ENCODE results near the gene C10orf88.

C10orf88 gene

GRCh38 chr10:122953902-122954730, at the start of gene C10orf88:
C10orf88 (minus strand) TSS chr10:122954227; CDS start chr10:122954178, 49 bp downstream.
- peak; percentile 95 to 98 for DNase-seq (ENCODE audit: low read depth in 2 of 2)

- DNase-seq (ENCODE audit: low read depth in 2 of 2) = no peak
Measured at GRCh38 chr10:123001370-123001769, 47.3 kb upstream of the C10orf88 start.

DNA sequence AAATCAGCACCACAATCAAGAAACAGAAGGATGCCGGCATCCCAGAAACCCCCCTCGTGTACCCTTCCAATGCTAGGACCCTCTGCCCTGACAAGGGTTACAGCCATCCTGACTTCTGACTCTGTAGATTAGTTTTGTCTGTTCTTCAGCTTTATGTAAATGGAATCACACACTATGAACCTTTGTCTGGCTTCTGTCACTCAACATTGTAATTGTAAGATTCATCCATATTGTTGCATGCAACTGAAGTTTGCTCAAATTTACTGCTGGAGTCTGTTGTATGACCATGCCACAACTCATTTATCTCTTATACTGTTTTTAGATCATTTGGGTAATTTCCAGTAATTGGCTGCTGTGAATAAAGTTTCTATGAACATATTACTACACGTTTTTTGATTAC, 46.1 kb upstream of the C10orf88 start:
- DNase-seq (ENCODE audit: low read depth in 2 of 2) = no peak

DNA sequence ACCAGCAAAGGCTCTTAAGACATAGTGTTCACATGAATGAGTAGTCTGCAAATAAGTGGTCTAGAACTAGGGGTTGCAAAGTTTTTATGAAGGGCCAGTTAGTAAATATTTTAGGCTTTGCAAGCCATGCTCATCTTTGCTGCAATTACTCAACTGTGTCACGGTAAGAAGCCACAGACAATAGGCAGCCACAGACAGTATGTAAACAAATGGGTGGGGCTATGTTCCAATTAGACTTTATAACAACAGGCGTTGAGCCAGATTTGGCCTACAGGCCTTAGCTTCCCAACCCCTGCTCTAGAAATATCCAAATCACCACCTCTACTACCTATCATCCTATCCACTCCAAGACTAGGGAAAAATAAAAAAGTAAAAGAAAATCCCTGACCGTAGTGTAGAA, 45.3 kb upstream of the C10orf88 start:
- no peak for DNase-seq (ENCODE audit: low read depth in 2 of 2)

GRCh38 chr10:122998934-122999333, 44.9 kb upstream of the C10orf88 start:
- DNase-seq (ENCODE audit: low read depth in 2 of 2) = no peak

GRCh38 chr10:122998360-122998917, 44.4 kb upstream of the C10orf88 start:
- DNase-seq (ENCODE audit: low read depth in 2 of 2) = no peak

- DNase-seq (ENCODE audit: low read depth in 2 of 2) = no peak
Measured at GRCh38 chr10:122997864-122998263, 43.8 kb upstream of the C10orf88 start.

- DNase-seq (ENCODE audit: low read depth in 2 of 2) = no peak
Measured at GRCh38 chr10:122995936-122996335, 41.9 kb upstream of the C10orf88 start.

DNA sequence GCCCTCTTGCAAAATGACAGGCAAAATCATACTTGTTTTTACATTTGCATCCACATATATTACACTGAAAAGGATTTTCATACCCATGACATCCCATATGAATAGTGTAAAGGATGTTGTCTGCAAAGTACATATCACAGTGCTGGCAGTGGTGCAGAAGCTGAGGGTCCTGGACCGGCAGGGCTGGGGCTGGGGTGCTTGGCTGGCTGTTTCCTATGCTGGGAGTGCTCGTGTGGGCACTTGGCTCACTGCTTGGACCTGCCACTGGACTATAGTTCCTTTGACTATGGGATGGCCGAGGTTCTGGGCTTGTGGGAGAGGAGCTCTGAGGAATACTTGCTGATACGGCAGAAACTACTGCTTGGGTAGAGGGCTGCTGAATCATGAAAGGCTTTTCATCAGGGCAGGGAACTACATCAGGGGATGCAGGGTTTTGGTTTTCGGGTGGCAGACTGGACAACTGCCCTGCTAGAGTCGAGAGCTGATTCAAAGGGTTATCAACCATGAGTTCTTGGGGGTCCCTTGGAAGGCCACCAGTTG, 39.8 kb upstream of the C10orf88 start:
- no peak for DNase-seq (ENCODE audit: low read depth in 2 of 2)

DNA sequence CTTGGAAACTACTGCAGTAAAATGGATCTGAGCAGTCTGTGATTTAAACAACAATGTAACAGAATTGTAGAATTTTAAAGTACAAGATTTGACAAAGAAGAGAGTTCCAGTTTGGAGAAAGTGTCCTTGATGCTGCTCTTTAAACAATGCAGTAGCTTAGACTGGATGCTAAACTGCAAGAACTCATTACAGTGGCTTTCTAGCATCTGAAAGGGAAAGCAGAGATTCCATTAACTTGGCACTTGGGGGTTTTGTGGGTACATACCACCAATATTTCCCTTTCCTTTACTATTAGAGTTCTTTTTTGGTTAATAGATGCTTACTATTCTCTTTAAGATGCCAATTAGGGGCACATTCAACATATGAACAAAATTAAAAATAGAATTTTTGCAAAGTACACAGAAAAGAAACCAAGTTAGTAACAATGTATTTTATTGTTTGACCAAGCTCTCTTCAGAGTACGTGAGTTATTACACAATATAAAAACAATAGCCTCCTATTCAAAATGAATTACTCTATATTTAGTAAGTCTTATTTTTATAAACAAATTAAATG, 38.1 kb upstream of the C10orf88 start:
- no peak for DNase-seq (ENCODE audit: low read depth in 2 of 2)

DNA sequence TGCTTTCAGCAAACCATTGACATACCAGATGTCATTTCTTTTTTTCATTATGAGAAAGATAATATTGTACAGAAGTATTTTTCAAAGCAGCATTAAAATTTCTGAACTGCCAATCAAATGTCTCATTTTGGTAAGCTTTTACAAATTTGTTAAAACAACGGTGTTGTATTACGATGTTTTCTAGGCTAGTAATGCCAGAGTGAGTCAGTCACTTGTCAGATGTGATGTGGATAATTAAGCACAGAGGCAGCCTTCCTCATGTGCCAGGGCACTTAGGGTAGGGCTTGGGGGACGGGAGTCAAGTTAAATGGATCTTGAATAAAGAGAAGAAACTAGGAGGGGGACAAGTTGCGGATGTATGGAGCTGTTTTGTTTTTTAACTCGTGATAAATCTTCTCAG, 36.3 kb upstream of the C10orf88 start:
- DNase-seq (ENCODE audit: low read depth in 2 of 2) = no peak

- no peak for DNase-seq (ENCODE audit: low read depth in 2 of 2)
Measured at GRCh38 chr10:122988501-122988900, 34.5 kb upstream of the C10orf88 start.

- no peak for DNase-seq (ENCODE audit: low read depth in 2 of 2)
Measured at GRCh38 chr10:122986335-122986734, 32.3 kb upstream of the C10orf88 start.

DNA sequence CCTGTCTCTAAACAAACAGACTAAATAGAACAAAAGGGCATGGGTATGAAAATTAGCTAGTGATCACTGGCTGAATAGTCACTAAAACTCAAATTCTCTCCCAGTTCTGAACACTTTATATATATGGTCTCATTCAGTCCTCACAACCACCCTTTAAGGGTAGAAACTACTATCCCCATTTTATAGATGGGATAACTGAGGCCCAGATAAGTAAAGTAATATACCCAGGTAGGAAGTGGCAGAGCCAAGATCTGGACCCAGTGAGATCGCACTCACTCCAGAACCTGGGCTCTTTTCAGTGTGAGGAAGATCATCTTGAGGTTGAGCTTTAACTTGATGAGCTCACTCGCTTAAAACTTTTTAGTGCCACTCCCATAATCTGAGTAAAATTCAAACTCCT, 30.7 kb upstream of the C10orf88 start:
- DNase-seq (ENCODE audit: low read depth in 2 of 2) = no peak

DNA sequence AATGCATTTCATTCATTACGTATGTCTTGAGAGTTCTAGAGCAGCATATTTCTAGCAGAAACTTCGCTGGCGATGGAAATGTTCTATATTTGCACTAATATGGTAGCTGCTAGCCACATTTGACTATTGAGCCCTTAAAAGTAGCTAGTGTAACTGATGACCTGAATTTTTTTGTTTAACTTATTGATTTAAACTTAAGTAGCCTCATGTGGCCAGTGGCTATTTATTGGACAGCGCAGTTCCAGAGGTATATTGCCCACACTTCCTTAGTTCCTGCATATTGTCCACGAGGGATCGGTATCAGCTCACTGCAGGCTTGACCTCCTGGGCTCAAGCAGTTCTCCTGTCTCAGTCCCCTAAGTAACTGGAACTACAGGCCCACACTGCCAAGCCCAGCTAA, 29.9 kb upstream of the C10orf88 start:
- DNase-seq (ENCODE audit: low read depth in 2 of 2) = no peak

GRCh38 chr10:122981066-122981464, 27.0 kb upstream of the C10orf88 start:
- DNase-seq (ENCODE audit: low read depth in 2 of 2) = no peak

DNA sequence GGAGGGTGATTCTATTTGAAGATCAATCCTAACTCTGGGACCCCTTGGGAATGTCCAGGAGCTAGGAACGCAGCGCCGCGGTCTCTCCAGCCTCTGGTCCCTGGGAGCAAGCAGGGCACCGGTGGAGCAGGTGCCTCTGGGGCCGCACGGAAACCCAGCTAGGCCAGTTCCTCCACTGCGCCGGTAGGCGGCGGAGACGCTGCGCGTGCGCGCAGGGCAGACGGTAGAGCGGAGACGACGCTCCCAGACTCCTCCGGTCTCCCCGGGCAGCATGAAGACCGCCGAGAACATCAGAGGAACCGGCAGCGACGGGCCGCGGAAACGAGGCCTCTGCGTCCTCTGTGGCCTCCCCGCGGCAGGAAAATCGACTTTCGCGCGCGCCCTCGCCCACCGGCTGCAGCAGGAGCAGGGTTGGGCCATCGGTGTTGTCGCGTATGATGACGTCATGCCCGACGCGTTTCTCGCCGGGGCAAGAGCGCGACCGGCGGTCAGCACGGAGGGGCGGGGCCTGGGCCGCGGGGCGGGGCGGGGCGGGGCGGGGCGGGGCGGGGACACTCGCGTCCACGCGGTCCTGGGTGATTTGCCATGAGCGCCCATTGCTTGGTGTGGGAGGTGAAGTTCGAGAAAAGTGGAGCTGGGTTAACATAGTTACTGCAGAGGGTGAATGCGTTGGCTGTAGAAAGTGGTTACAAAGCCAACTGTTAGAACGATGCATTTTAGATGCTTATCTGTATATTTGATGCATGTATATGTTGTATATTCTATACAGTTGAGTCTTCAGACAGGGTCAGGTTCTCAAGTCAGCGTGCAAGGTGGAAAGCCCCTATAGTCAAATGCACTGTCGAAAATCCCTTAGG, 26.4 kb upstream of the C10orf88 start, which contains the start of gene PSTK:
PSTK (plus strand) TSS at position 193 of the 857 bp plus-strand sequence; CDS start at position 272, 79 bp downstream.
- peak; percentile 75 to 79 for DNase-seq (ENCODE audit: low read depth in 2 of 2)

DNA sequence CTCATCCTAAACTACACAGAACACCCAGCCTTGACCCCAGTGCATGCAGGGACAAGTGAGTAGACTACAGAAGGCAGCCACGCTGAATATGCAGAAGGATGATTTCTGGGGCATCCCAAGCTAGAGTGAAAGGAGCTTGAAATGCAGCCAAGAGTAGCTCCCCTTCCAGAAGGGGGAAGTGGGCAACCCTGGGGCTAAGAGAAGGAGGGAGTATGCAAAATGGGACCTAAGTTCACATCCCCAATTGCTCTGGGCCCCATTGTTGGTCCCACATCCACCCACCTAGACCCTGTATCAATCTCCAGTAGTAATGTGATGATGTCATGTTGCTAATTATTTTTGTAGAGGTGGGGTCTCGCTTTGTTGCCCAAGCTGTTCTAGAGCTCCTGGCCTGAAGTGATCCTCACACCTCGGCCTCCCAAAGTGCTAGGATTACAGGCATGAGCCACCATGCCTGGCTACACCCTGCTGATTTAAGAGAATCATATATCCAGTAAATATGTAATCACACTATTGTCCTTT, 20.6 kb upstream of the C10orf88 start:
- no peak for DNase-seq (ENCODE audit: low read depth in 2 of 2)

GRCh38 chr10:122974023-122974422, 20.0 kb upstream of the C10orf88 start:
- DNase-seq (ENCODE audit: low read depth in 2 of 2) = no peak

DNA sequence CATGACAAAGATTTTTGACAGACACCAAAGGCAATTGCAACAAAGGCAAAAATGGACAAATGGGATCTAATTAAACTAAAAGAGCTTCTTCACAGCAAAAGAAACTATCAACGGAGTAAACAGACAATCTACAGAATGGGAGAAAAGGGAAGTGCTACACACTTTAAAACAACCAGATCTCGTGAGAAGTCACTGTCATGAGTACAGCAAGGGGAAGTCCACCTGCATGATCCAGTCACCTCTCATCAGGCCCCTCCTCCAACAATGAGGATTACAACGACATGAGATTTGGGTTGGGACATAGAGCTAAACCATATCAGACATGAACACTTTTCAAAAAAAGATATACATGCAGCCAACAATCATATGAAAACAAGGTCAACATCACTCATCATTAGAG, 14.7 kb upstream of the C10orf88 start:
- no peak for DNase-seq (ENCODE audit: low read depth in 2 of 2)

- DNase-seq (ENCODE audit: low read depth in 2 of 2) = no peak
Measured at GRCh38 chr10:122966879-122967278, 12.9 kb upstream of the C10orf88 start.

- DNase-seq (ENCODE audit: low read depth in 2 of 2) = no peak
Measured at GRCh38 chr10:122962405-122962804, 8.4 kb upstream of the C10orf88 start.
